Activated CD8-positive, alpha-beta T cell treated with anti-CD3 and anti-CD28 coated beads, Interleukin-2, amount 10 ng/mL, durations not matched to agents 7 days and 5 days (primary cell): ENCODE data around the gene GTPBP3. TPM values are rescaled to one million over a fixed set of nuclear protein-coding genes. Genes with fewer than 3 reads are reported as not detected.

Source experiments
- ATAC-seq: fragments of 150-1000 bp; cut with Tn5 transposase; one replicate; pipeline ENCODE4 v1.10.0; 2021; ENCODE audit warnings: moderate library complexity
- CTCF ChIA-PET: fragments of 350-600 bp; sonication (Branson Sonifier 250); formaldehyde crosslinking; loops from one replicate; lab custom pipeline; 2021; ENCODE audit warnings: antibody characterized with exemption; lab: Charles Lee
- POLR2A ChIA-PET: fragments of 350-600 bp; sonication (Branson Sonifier 250); formaldehyde crosslinking; loops from one replicate; lab custom pipeline; 2021; ENCODE audit warnings: antibody characterized with exemption; lab: Charles Lee
- DNase-seq: peaks from one replicate; pipeline ENCODE4 v3.0.0-alpha.2; 2020
- H3K27ac Mint-ChIP-seq: one replicate; pipeline ENCODE4 v1.8.0; 2021; ENCODE audit warnings: mild to moderate bottlenecking, mixed read lengths
- H3K27me3 Mint-ChIP-seq: one replicate; pipeline ENCODE4 v1.8.0; 2021; ENCODE audit warnings: low read depth, mixed read lengths
- H3K36me3 Mint-ChIP-seq: one replicate; pipeline ENCODE4 v1.8.0; 2021; ENCODE audit warnings: low read depth, mixed read lengths
- H3K4me1 Mint-ChIP-seq: one replicate; pipeline ENCODE4 v1.8.0; 2021; ENCODE audit warnings: low read depth, mixed read lengths
- H3K4me3 Mint-ChIP-seq: one replicate; pipeline ENCODE4 v1.8.0; 2021; ENCODE audit warnings: mild to moderate bottlenecking, mixed read lengths
- H3K9me3 Mint-ChIP-seq: one replicate; pipeline ENCODE4 v1.8.0; 2022; ENCODE audit warnings: mixed read lengths; ENCODE audit not compliant: insufficient read depth
- total RNA-seq, 2 experiments: library from RNA; stranded (reverse); gene quantifications; one replicate each; pipeline ENCODE4 v1.2.3, GENCODE V29; 2021

Gene GTPBP3
- total RNA-seq, 2 experiments from 2014 or later, result 38.6 to 39.4 TPM

DNA sequence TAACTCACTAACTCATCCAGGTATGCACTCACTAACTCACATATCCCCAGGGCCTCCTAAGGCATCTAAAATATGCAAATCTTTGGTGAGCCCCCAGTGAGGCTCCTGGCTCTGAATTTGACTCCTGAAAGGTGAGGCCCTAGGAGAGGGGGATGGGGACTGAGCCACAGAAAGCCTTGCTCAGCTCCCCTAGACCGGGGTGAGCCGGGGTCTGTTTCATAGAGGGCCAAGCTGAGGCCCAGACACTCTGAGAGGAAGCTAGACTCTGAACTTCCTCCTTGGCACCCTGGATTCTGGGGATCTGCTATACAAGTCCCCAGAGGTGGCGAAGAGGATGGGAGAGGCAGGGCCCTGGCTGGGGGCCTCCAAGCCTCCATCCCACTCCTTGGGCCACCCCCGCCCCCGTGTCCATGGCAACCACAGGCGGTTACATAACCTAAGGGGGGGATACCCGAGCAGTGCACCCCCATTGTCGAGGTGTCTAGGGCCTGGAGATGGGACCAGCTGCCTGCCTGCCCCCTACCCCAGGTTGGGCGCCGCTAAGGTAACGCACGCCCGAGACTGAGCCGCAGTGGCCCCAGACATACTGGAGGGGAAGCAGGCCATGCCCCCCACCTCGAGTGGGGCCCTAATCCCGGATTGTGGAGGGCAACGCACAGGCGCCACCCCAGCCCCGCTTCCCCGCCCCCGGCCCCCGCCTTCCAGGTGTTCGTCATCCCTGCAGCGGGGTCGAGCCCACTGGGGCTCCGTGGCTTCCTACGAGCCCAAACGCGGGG lies 34.8 kb upstream of the GTPBP3 start:
- peaks cover 42% of the 10 kb centered on the region for H3K4me1 Mint-ChIP-seq
- ATAC-seq, result no peak

DNA sequence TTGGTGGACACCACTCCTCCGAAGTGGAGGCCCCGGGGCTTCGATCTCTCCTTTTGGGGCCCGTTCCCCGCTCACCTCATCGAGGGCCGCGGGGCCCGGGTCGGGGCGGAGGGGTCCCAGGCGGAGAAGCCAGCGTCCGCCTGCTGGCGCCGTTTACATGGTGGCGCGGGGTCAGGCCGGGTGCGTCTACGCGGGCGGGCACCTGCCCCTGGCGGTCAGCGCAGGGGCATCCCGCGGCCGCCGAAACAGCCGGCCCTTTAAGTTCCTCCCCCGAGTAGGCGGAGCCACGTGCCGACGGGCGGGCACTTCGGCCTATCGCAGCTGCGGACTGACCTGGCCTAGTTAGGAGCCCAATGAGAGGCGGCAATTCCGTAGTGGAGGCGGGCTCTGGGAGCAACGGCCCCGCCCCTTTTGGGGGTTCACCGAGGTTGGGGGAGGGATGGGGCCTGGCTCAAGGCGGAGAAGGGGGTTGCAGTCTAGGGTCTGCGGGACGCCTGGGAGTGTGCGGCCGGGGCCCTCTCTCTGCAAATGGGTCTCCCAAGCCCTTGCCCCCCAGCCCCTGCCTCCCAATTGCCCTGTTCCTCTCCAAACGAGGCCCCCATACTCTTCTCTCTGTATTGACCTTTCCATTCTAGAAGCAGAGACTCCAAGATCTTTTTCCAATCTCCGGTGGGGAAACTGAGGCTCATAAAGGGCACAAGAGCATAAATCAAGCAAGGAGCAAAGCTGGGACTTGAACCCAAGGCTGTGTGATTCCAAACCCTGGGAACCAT lies 34.0 kb upstream of the GTPBP3 start, which contains the start of gene ABHD8:
Gene ABHD8, minus strand, starts transcription at position 259 of the 773 bp plus-strand sequence. CDS start 1,809 bp downstream, outside the sequence.
- Mint-ChIP-seq H3K27me3 (no peaks in the 10 kb centered on the region), H3K9me3 (no peaks in the 10 kb centered on the region), H3K4me3 (peak within 1 kb of the TSS; percentile 63), H3K27ac (peak within 1 kb of the TSS; percentile 61), H3K4me1 (peaks cover 47% of the 10 kb centered on the region), H3K36me3 (peaks cover 14% of the 10 kb centered on the region)
- ChIA-PET CTCF (interaction anchor here (1.0 to 2.4 kb wide), 7 partner anchors 10 to 83 kb away, joined by 3 to 11 read pairs (median 5); partner anchors contain the start of gene BABAM1), POLR2A (interaction anchor here (1.2 kb wide), 1 partner anchor 10 kb away, joined by 3 read pairs; no protein-coding TSS in a partner anchor)
- ATAC-seq (peak; percentile 81), DNase-seq (peak; percentile 95)

More for the DNA sequence above, 34.8 kb upstream of the GTPBP3 start:
- peaks cover 13% of the 10 kb centered on the region for H3K36me3 Mint-ChIP-seq
- H3K9me3 Mint-ChIP-seq, result no peaks in the 10 kb centered on the region
- POLR2A ChIA-PET, result interaction anchor here (0.8 to 1.2 kb wide), 3 partner anchors 10 to 86 kb away, joined by 3 read pairs; no protein-coding TSS in a partner anchor
- CTCF ChIA-PET, result interaction anchor here (1.1 to 1.4 kb wide), 3 partner anchors 19 to 84 kb away, joined by 4 to 5 read pairs (median 5); partner anchors contain the start of gene BABAM1
- H3K27me3 Mint-ChIP-seq, result no peaks in the 10 kb centered on the region
- no peak for DNase-seq
- H3K4me3 Mint-ChIP-seq, result peak overlapping the region; percentile 63
- H3K27ac Mint-ChIP-seq, result no peak overlapping the region

DNA sequence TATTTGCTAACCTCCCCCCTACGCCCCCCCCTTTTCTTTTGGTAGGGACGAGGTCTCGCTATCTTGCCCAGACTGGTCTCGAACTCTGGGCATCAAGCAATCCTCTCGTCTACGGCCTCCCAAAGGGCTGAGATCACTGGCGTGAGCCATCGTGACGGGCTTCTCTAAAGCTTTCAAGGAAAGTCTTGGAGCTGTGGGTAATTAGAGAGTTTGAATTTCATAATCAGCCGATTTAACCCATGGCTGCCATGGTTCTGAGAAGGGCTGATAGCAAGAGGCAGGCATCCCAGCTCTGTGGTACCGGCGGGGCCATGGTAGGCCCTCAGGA lies 33.4 kb upstream of the GTPBP3 start:
- Mint-ChIP-seq H3K9me3 (no peaks in the 10 kb centered on the region), H3K27ac (peak overlapping the region; percentile 61), H3K4me3 (no peak overlapping the region), H3K36me3 (peaks cover 10% of the 10 kb centered on the region), H3K4me1 (peaks cover 48% of the 10 kb centered on the region), H3K27me3 (no peaks in the 10 kb centered on the region)
- no peak for ATAC-seq
- DNase-seq, result no peak
- ChIA-PET CTCF (interaction anchor here (1.0 to 2.4 kb wide), 5 partner anchors 9 to 82 kb away, joined by 3 to 11 read pairs (median 5); partner anchors contain the start of gene BABAM1), POLR2A (interaction anchor here (1.2 kb wide), 1 partner anchor 11 kb away, joined by 3 read pairs; no protein-coding TSS in a partner anchor)

DNA sequence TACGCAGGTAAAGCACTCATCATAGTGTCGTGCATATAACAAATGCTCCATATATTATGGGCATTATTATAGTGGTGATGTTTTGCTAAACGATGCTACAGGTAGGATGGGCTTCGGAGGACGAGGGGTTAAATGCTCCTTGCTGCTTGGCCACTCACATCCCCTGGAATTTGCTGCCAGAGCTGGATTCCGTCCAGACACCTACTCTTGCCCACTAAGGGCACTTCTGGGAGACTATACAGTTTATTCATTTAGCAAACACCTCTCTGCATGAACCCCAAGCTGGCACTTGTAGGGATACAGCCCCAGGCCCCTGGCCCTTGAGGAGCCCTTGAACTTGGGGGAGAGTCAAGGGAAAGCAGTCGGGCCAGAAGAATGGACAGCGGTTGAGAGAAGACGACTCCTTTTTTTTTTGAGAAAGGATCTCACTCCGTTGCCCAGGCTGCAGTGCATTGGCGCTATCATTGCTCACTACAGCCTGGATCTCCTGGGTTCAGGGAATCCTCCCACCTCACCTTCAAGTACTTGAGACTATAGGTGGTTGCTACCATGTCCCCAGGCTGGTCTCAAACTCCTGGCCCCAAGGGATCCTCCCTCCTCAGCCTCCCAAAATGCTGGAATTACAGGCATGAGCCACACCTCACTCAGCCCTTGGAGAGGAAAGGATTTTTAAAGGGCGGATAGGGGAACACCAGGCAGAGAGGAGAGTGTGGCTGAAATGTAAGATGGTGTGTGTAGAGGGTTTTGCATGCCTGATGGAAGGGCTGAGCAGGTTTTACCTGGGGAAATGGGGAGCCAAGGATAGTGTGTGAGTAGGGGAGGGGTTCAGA lies 32.8 kb upstream of the GTPBP3 start:
- ChIA-PET POLR2A (interaction anchor here (0.8 to 0.9 kb wide), 2 partner anchors 29 to 33 kb away, joined by 3 read pairs; partner anchors contain the start of gene GTPBP3), CTCF (interaction anchor here (0.7 to 2.9 kb wide), 19 partner anchors 8 to 214 kb away, joined by 3 to 23 read pairs (median 4); partner anchors contain the start of genes BABAM1, USE1 and USHBP1)
- H3K36me3 Mint-ChIP-seq, result peaks cover 9% of the 10 kb centered on the region
- ATAC-seq, result no peak
- no peaks in the 10 kb centered on the region for H3K9me3 Mint-ChIP-seq
- peak overlapping the region; percentile 92 for H3K27ac Mint-ChIP-seq
- DNase-seq, result no peak
- H3K4me3 Mint-ChIP-seq, result peak overlapping the region; percentile 90
- H3K4me1 Mint-ChIP-seq, result peaks cover 54% of the 10 kb centered on the region
- no peaks in the 10 kb centered on the region for H3K27me3 Mint-ChIP-seq

DNA sequence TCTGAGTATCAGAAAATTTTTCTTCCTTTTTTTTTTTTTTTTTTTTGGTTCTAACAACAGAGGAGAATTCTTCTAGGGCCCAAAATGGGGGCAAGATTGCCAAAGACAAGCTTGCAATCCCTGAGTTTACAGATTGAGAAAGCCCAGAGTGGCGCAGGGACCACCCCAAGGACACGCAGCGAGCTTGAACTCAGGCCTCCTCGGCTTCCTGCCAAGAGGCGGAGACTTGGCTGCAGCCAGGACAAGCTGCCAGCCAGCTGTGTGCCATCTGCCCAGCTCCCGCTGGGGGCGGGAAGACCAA lies 32.2 kb upstream of the GTPBP3 start:
- H3K4me1 Mint-ChIP-seq, result peaks cover 55% of the 10 kb centered on the region
- POLR2A ChIA-PET, result interaction anchor here (0.8 to 0.9 kb wide), 2 partner anchors 29 to 32 kb away, joined by 3 read pairs; partner anchors contain the start of gene GTPBP3
- no peaks in the 10 kb centered on the region for H3K27me3 Mint-ChIP-seq
- peaks cover 11% of the 10 kb centered on the region for H3K36me3 Mint-ChIP-seq
- no peaks in the 10 kb centered on the region for H3K9me3 Mint-ChIP-seq
- ATAC-seq, result no peak
- peak overlapping the region; percentile 92 for H3K27ac Mint-ChIP-seq
- CTCF ChIA-PET, result interaction anchor here (0.7 to 2.9 kb wide), 15 partner anchors 12 to 215 kb away, joined by 3 to 23 read pairs (median 4); partner anchors contain the start of genes USE1 and USHBP1
- H3K4me3 Mint-ChIP-seq, result peak overlapping the region; percentile 90
- DNase-seq, result no peak

DNA sequence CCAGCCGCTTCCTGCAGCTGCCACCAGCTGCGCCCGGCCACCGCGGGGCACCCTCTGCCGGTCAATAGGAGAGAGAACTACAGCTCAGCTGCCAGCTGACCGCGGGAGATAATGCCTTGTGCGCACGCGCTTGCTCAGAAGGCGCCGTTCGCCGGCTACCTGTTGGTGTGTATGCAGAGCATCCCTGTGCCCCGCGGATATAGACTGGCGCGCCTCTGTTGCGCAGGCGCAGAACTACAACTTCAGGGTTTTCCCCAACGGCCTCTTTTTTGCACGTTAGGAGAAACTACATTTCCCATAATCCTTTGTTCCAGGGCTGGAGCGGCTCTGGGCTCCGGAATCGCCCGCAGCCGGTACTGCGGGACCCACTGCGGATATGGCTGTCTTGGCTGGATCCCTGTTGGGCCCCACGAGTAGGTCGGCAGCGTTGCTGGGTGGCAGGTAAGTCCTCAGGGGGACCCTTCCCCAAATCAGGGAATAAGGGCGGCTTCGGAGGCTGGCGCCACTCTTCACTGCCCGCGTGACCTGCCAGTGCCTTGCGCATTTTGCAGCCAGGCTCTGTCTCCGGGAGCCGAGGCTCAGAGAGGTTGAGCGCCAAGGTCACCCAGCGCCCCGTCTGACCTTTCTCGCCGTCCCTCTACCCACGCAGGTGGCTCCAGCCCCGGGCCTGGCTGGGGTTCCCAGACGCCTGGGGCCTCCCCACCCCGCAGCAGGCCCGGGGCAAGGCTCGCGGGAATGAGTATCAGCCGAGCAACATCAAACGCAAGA lies 31.7 kb upstream of the GTPBP3 start, which contains the start of gene MRPL34:
Gene MRPL34, plus strand, starts transcription at position 356 of the 768 bp plus-strand sequence. Its CDS starts 21 bp downstream, at position 377.
- peak; percentile 72 for ATAC-seq

DNA sequence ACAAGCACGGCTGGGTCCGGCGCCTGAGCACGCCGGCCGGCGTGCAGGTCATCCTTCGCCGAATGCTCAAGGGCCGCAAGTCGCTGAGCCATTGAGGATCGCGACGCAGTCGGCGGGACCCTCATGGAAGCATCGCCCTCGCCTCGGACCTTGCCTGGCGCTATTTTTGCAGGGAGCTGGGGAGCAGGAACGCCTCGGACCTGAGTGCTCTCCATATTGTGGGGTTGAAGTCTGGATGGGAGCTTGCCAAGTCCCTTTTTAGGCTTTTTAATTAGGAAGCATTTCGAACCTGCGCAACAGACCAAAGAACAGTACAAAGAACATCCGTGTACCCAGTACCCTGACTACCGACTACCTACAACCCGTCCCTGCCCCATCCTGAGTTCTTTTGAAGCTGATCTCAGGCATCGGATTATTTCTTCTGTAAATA lies 31.1 kb upstream of the GTPBP3 start:
- Mint-ChIP-seq H3K9me3 (no peaks in the 10 kb centered on the region), H3K4me3 (peak overlapping the region; percentile 90), H3K36me3 (peaks cover 14% of the 10 kb centered on the region), H3K27me3 (no peaks in the 10 kb centered on the region), H3K4me1 (peaks cover 65% of the 10 kb centered on the region), H3K27ac (peak overlapping the region; percentile 92)
- ChIA-PET CTCF (interaction anchor here (0.6 to 4.8 kb wide), 12 partner anchors 14 to 85 kb away, joined by 3 to 27 read pairs (median 3); partner anchors contain the start of genes ANO8 and USHBP1), POLR2A (interaction anchor here (0.5 to 1.0 kb wide), 7 partner anchors 14 to 247 kb away, joined by 3 to 4 read pairs (median 3); partner anchors contain the start of gene BST2)
- DNase-seq (no peak), ATAC-seq (no peak)

More for the DNA sequence above, 31.7 kb upstream of the GTPBP3 start, which contains the start of gene MRPL34:
- peak; percentile 98 for DNase-seq
- peaks cover 61% of the 10 kb centered on the region for H3K4me1 Mint-ChIP-seq
- CTCF ChIA-PET, result interaction anchor here (0.6 to 4.8 kb wide), 22 partner anchors 13 to 215 kb away, joined by 3 to 27 read pairs (median 3); partner anchors contain the start of genes ANO8, USE1 and USHBP1
- H3K27ac Mint-ChIP-seq, result peak within 1 kb of the TSS; percentile 92
- POLR2A ChIA-PET, result interaction anchor here (0.5 to 1.0 kb wide), 5 partner anchors 28 to 247 kb away, joined by 3 to 4 read pairs (median 3); partner anchors contain the start of gene GTPBP3
- no peaks in the 10 kb centered on the region for H3K27me3 Mint-ChIP-seq
- peaks cover 12% of the 10 kb centered on the region for H3K36me3 Mint-ChIP-seq
- H3K9me3 Mint-ChIP-seq, result no peaks in the 10 kb centered on the region
- H3K4me3 Mint-ChIP-seq, result peak within 1 kb of the TSS; percentile 90

DNA sequence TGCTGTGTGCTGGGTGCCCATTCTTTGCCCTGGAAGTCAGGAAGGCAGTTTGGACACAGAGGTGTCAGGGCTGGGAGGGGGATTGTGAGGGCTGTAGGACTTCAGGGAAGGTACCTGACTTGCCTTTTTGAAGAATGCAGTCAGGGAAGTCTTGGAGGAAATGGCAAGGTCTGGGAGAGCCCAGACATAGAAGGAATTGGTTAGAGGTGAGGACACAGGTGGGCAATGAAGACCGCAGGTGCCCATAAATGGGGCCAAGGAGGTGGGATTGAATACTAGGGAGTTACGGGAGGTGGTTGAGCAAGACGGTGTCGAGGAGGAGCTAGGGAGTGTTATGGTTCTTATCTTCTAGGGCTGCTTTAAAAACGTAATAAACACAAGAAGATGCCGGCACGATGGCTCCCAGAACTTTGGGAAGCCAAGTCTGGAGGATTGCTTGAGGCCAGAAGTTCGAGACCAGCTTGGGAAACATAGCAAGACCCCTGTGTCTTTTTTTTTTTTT lies 29.4 kb upstream of the GTPBP3 start:
- ChIA-PET CTCF (interaction anchor here (1.7 to 4.8 kb wide), 4 partner anchors 26 to 82 kb away, joined by 5 to 27 read pairs (median 10); partner anchors contain the start of genes ANKLE1 and ANO8), POLR2A (interaction anchor here (1.7 kb wide), 1 partner anchor 18 kb away, joined by 4 read pairs; no protein-coding TSS in a partner anchor)
- Mint-ChIP-seq H3K4me1 (peaks cover 64% of the 10 kb centered on the region), H3K27ac (peak overlapping the region; percentile 23), H3K4me3 (peak overlapping the region; percentile 90), H3K36me3 (peaks cover 14% of the 10 kb centered on the region), H3K27me3 (no peaks in the 10 kb centered on the region), H3K9me3 (no peaks in the 10 kb centered on the region)
- no peak for DNase-seq
- ATAC-seq, result no peak

DNA sequence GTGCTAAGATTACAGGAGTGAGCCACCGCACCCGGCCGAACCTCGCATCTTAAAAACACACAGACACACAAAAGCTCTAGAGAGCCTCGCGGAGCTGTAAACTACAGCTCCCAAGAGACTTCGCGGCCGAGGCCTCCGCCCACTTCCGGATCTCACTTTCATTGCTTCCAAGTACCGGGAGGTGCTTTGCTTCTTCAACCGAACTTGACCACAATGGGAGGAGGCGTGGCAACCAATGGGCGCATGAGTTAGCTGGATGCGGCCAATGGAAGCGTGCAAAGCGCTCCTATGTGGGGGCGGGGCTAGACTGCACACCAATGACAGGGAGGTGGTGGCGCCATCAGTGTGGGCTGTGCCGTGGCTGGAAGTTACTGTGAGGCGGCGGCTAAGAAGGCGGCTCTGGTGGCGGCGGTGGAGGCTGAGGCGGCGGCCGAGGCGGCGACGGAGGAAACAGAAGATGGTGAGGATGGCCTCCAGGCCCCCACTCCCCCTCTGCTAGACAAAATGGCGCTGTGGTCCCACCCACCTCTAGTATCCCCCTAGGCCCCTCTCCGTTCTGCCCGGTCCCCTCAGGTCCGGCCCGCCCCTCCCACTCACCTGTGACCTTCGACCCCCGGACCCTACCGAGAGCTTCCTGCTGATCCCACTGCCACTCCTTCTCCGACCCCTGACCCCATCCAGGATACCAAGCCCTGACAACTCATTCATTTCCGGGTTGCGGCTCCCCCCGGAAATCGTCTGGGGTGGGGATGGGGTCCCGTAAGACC lies 28.0 kb upstream of the GTPBP3 start, which contains the start of gene DDA1:
Gene DDA1, plus strand, starts transcription at position 366 of the 767 bp plus-strand sequence. Its CDS starts 92 bp downstream, at position 458.
- Mint-ChIP-seq H3K9me3 (no peaks in the 10 kb centered on the region), H3K4me1 (peaks cover 56% of the 10 kb centered on the region), H3K36me3 (peaks cover 20% of the 10 kb centered on the region), H3K27me3 (no peaks in the 10 kb centered on the region), H3K4me3 (peak within 1 kb of the TSS; percentile 97), H3K27ac (peak within 1 kb of the TSS; percentile 98)
- peak; percentile 100 for DNase-seq
- CTCF ChIA-PET, result interaction anchor here (0.8 to 4.8 kb wide), 11 partner anchors 16 to 187 kb away, joined by 3 to 27 read pairs (median 3); partner anchors contain the start of genes ANKLE1, ANO8, BABAM1 and MVB12A
- POLR2A ChIA-PET, result interaction anchor here (0.5 to 1.7 kb wide), 8 partner anchors 9 to 233 kb away, joined by 3 to 6 read pairs (median 3); partner anchors contain the start of genes BABAM1 and BST2
- ATAC-seq, result peak; percentile 87
